ENCODE measurements around the gene ADAM8.

DNA sequence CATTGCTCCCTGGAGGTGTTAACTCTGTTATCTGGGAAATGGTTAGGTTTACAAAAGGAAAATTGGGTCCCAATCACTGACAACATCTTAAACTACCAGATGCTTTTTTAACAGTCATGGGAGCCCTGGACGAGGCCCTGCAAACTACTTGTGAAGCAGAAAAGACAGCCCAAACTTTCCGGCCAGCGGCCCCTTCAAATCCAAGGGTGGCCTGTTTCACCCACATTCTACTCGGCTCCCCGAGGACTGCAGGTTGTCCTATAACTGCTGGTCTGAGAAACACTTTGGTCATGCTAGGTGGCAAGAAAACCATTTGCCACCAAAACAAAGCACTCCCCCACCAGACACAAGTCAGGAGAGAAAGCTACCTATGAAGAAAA, 29.4 kb upstream of the ADAM8 start:
- TF ChIP-seq, protein P1, sequence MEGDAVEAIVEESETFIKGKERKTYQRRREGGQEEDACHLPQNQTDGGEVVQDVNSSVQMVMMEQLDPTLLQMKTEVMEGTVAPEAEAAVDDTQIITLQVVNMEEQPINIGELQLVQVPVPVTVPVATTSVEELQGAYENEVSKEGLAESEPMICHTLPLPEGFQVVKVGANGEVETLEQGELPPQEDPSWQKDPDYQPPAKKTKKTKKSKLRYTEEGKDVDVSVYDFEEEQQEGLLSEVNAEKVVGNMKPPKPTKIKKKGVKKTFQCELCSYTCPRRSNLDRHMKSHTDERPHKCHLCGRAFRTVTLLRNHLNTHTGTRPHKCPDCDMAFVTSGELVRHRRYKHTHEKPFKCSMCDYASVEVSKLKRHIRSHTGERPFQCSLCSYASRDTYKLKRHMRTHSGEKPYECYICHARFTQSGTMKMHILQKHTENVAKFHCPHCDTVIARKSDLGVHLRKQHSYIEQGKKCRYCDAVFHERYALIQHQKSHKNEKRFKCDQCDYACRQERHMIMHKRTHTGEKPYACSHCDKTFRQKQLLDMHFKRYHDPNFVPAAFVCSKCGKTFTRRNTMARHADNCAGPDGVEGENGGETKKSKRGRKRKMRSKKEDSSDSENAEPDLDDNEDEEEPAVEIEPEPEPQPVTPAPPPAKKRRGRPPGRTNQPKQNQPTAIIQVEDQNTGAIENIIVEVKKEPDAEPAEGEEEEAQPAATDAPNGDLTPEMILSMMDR (conservative IDR thresholded peaks at IDR 0.05; ENCODE audit: low read depth, low read length), result no peak
- TF ChIP-seq EZH2 (IDR thresholded peaks at IDR 0.05; ENCODE audit: low read length, unreplicated experiment) (no peak), EZH2phosphoT487 (IDR thresholded peaks at IDR 0.05; ENCODE audit: borderline replicate concordance, low read length) (no peak)

Data from PC-3 (cell line).